Activated T-cell treated with anti-CD3 and anti-CD28 coated beads, Interleukin-2, amount 50 U/mL, for 48 hours (primary cell): ENCODE data around the gene GALK1.
"Not testable (repeated sequence)": the region's sequence is repeated elsewhere in the genome, so short reads cannot be mapped to it uniquely, and the experiment has no call there.

ENCODE experiments used
- DNase-seq, 2 experiments: peaks; one replicate each; pipeline ENCODE4 v3.0.0-alpha.2; 2020

Gene GALK1

GRCh38 chr17:75783803-75784472 is 18.9 kb upstream of the GALK1 start:
- DNase-seq: no peak

- no peak for DNase-seq
These were observed 18.2 kb upstream of the GALK1 start for GRCh38 chr17:75783069-75783783.

DNA sequence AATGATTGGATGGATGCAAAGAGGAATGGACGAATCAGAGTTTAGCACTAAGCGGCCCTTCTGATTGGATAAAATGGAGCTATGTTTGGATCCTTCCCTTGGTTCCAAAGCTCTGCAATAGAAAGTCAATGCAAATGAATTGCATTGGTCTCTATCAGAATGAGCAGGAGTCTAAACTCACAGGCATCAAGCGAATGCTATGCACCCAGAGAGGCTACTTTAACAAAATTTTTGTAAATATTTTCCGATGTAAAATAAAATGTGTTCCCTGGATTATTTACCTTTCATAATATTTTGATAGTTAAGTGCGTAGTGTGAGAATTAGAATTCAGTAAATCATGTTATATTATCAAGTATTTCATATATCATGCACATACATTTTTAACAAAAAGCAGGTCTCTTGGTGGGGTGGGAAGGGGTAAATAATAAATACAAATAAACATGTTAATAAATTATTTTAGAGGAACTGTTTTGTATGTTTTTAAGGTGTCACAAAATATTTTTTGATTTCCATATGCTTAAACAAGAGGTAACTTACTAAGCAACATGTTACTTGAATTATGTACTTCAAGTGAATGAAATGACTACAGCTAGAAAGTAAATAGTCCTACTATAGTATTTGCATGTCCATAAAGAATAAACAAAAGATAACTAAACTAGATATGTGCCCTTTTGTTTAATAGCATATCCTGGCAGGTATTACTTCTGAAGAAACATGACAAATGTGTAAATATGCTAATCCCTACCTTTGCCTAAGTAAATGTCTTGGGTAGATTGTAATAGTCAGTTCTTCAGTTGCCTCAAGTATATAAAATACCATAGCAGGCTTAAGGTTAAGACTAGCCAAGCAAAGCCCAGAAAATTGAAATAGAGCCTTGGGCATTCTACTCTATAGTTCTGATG is 15.2 kb upstream of the GALK1 start:
- no peak for DNase-seq

DNA sequence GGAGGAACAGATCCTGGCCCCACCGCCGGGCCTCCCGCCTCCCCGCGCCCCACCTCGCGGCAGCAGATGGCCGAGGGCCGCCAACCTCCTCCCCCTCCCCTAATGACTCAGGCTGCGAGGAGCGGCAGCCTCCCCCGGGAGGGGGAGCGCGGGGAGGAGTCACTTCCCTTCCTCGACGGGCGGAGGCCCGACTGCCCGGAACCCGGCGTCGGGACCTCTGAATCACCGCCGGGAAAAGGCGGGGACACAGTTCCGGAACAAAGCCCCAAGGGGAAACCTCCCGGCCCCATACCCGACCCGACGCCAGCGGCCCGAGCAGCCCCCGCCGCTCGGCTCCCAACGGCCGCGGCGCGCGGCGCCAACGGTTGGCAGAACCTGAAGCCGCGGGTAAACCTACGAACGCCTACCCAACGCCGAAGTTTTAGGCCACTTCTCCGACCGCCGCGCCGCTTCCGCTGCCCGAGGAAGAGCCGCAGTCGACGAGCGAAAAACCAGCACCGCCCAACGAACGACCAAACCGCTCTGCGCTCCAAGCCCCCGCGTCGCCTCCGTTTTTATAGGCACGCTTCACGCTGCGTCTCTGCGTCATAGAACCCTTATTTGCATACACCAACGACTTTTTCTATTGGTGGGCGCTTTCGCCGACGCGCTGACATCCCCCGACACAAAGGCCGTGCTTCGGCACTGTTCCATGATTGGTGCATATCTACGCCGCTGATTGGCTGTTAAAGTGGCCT is 14.4 kb upstream of the GALK1 start:
- peak; percentile 95 for DNase-seq

DNA sequence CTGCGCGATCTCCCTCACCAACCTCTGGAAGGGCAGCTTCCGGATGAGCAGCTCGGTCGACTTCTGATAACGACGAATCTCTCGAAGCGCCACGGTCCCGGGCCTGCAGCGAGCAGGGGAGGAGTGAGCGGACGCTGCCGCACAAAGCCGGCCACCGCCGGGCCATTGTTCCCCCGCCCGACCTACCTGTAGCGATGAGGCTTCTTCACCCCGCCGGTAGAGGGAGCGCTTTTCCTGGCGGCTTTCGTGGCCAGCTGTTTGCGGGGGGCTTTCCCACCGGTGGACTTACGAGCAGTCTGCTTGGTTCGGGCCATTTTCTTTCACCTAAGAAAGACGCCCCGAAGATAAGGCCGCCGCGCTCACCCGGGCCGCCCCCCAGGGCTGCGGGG is 13.9 kb upstream of the GALK1 start:
- no peak for DNase-seq

- not testable (repeated sequence) for DNase-seq
These were observed 13.3 kb upstream of the GALK1 start for GRCh38 chr17:75778066-75778860.

GRCh38 chr17:75777296-75777922 is 12.4 kb upstream of the GALK1 start:
- no peak for DNase-seq

DNA sequence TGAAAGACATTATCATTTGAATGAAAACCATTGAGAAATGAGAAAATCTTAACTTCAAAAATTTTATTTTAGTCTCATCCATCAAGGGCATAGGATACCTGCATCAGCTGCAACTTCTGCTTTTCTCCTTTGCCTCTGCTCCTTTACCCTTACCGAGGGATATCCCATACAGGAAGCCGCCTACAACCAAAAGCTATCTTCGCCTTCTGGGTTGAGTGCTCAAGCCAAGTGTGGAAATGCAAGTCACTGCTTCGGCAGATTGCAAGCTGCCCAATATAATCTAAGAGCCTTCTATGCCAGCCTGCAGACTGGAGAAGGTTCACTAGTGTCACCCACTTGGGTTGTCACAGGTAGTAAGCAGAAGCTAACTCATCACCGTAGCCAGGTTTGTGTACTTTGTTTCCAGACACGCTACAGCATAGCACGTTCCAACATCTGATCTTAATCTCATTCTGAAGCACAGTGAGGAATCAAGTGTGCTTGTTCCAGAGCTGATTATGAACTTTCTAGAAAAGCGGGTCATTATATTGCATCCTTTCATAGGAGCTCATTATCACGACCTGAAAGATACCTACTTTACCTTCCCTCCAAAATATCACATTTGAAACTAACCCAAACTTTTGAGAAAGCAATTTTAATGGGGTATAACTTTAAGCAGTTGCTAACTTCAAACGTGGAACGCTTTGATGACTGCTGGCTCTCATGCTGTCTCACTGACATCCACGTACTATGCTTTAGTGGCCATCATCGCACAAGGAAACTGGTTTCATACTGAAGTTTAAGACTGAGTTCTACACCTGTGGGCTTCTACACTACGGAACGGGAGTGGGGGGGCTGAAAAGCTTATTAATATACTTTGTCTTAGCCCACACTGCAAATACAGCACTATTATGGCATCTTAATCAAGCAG is 11.6 kb upstream of the GALK1 start:
- peak; percentile 57 to 60 for DNase-seq

DNA sequence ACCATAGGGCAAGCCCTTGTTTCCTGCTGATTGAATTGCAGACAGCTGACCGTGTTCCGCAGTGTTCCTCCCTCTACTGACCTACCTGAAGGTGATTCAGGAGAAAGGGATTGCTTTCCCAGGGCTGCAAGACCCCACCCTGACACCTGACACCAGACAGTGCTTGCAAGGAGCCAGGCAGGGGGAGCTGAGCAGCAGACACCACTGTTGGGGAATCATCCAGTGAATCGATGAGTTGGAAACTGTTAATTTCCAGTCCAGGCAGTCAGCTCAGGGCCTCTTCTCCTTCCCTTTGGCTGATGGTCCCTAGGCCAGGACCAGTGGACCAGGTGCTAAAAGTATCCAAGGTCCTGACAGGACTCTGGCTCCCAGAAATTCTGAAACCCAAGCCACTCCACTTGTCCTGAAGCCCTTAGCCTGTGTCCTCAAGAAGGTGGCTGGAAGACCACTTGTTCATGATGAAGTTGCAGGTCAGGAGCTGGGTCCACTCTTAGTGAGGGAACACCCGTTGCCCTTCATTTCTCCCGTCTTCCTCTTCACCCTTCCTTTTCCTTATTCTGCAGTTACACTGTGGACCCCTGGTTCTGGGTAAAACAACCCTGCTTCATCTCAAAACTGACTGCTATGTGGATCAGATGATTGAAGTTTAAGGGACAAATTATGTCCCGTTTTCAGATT is 10.1 kb upstream of the GALK1 start:
- DNase-seq: peak in 1 of 2 experiments; percentile 50

DNA sequence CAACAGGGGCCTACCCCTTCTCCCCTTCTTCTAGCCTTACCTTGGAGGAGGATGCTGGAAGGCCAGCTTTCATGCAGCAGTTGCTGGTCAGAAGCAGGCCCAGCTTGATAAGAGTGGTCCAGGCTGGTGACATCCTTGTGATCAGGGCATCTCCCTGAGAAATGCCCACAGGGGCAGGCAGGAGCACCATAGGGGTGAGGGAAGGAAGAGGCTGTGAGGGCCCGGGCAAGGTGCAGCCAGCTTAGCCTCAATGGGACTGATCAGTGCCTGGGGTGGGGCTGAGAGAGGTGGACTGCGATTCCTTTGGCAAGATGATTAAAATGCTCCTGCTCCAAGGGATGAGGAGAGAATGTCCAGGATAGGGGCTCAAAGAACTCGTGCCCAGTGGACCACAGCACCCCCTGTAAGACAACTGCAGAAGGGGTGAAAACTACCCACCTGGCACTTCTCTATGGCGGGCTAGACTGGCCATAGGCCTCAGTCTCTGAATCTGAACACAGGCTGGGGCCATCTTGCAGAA is 9.5 kb upstream of the GALK1 start:
- peak in 1 of 2 experiments; percentile 43 for DNase-seq

GRCh38 chr17:75773808-75774470 is 8.9 kb upstream of the GALK1 start:
- no peak for DNase-seq

GRCh38 chr17:75773121-75773807 is 8.3 kb upstream of the GALK1 start:
- DNase-seq: no peak

DNA sequence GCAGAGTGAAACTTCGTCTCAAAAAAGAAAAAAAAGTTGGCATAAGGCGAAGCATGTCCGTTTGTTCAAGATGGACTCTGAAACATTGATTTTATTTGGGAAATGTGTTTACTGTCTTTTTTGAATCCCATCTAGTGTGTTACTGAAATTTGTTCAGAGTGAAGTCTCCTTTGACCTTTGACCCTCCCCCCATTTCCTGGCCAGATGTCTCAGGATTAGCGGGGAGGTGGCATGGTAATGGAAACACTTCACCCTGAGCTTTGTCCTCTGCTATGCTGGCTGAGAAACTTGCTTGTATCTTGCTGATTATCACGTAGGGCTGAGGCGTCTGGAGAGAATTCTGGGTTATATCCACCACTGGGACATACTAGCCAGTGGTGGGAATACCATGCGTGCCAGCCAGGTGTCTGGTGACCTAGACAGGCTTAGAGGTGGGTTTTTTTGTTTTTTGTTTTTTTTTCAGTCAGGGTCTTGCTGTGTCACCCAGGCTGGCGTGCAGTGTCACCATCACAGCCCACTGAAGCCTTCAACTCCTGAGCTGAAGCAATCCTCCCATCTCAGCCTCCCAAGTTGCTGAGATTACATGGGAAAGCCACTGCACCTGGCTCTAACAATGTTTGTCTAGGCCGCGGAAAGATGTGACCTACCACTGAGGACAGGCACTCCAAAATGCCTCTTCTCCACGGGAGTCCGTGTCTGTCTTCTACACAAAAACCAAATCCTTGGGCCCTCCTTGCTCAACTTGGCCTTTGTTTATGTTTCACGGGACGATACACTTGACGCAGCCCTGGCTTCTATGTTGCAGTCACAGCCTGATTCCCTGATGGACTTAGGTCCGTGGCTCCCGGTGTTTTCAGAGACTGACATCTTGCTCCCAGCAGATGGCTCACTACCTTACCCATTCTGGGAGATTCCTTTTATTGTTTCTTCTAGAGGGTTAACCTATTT is 6.6 kb upstream of the GALK1 start:
- no peak for DNase-seq

- DNase-seq: no peak
These were observed 4.5 kb upstream of the GALK1 start for GRCh38 chr17:75769536-75769935.

DNA sequence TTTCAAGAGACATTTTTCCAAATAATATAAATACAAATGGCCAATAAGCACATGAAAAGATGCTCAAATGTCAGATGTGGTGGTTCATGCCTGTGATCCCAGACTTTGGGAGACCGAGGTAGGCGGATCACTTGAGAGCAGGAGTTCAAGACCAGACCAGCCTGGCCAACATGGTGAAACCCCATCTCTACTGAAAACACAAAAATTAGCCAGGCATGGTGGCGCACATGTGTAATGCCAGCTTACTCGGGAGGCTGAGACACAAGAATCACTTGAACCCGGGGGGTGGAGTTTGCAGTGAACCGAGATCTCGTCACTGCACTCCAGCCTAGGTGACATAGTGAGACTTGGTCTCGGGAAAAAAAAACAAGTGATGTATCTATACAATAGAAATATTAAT is 2.9 kb upstream of the GALK1 start:
- no peak for DNase-seq

GRCh38 chr17:75765981-75766380 is 989 bp upstream of the GALK1 start:
- no peak for DNase-seq

DNA sequence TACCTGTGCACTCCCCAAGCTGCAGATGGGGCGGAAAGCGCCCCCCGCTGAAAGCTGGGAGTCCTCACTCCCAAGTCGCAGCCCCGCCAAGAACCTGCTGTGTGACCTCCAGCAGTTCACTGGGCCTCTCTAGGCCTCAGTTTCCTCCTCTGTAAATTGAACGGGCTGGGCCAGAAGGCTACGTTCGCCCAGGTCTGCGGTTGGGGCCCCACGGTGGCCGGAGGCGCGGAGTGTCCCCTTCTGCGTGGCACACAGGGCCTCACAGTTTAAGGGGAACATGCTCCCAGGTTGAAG is 628 bp downstream of the GALK1 start:
- no peak for DNase-seq
